Thyroid gland (tissue), 4 donors: ENCODE data around the gene CIAO2B.

Source experiments
- CTCF ChIP-seq, 6 experiments: fragments of 200-600 bp in 3 of 6; fragments of 450-650 bp in 3 of 6; sonication (generic) in 3 of 6; IDR thresholded peaks; one replicate each; pipeline ENCODE4 v1.5.1; 2016 to 2019; ENCODE audit warnings: antibody characterized with exemption in 6 of 6, mild to moderate bottlenecking in 2 of 6, inconsistent platforms in 1 of 6, moderate library complexity in 1 of 6
- POLR2A ChIP-seq, 2 donors: fragments of 450-650 bp; IDR thresholded peaks; one replicate each; pipeline ENCODE4 v1.6.1; 2017; ENCODE audit warnings: antibody characterized with exemption in 2 of 2, mild to moderate bottlenecking in 2 of 2, moderate library complexity in 1 of 2

GRCh38 chr16:66894948-66895688, 39.1 kb downstream of the CIAO2B start:
- TF ChIP-seq CTCF (IDR thresholded peaks at IDR 0.05) (peak; percentile 65 to 95 (median 90)), POLR2A (IDR thresholded peaks at IDR 0.05) (no peak)
